HepG2 (cell line): Measurements from ENCODE around the gene SDCCAG8. TPM values are rescaled to one million over a fixed set of nuclear protein-coding genes. Genes with fewer than 3 reads are reported as not detected.

Experiments used
- AHDC1 ChIP-seq: sonication (generic); formaldehyde crosslinking; IDR thresholded peaks from 2 replicates; pipeline ENCODE4 v1.5.1; 2020; ENCODE audit warnings: mild to moderate bottlenecking, missing genetic modification reagents, borderline replicate concordance
- HBP1 ChIP-seq: IDR thresholded peaks from 2 replicates; pipeline ENCODE4 v1.6.1; 2016; ENCODE audit warnings: low read depth, control low read depth
- KAT8 ChIP-seq: IDR thresholded peaks from 2 replicates; pipeline ENCODE4 v1.6.1; 2016; ENCODE audit warnings: missing genetic modification reagents, missing compliant biosample characterization
- KMT2B ChIP-seq: IDR thresholded peaks from 2 replicates; pipeline ENCODE4 v1.6.1; 2016; ENCODE audit warnings: missing genetic modification reagents, missing compliant biosample characterization
- NR2C2 ChIP-seq: sonication (generic); formaldehyde crosslinking; IDR thresholded peaks from 2 replicates; pipeline ENCODE4 v1.4.0; 2020; ENCODE audit warnings: missing genetic modification reagents, mild to moderate bottlenecking, moderate library complexity, borderline replicate concordance
- RAD21 ChIP-seq: fragments of 450-650 bp; formaldehyde crosslinking; IDR thresholded peaks from 2 replicates; pipeline ENCODE4 v1.5.0; 2020; ENCODE audit warnings: mild to moderate bottlenecking
- ZBTB4 ChIP-seq: sonication (generic); formaldehyde crosslinking; IDR thresholded peaks from 2 replicates; pipeline ENCODE4 v1.4.0; 2020; ENCODE audit warnings: missing genetic modification reagents, mild to moderate bottlenecking, borderline replicate concordance
- ZMYM2 ChIP-seq: sonication (generic); formaldehyde crosslinking; IDR thresholded peaks from 2 replicates; pipeline ENCODE4 v1.8.0; 2022; ENCODE audit warnings: mild to moderate bottlenecking, missing genetic modification reagents
- ZNF446 ChIP-seq: sonication (generic); formaldehyde crosslinking; IDR thresholded peaks from 2 replicates; pipeline ENCODE4 v1.5.0; 2020; ENCODE audit warnings: mild to moderate bottlenecking, missing genetic modification reagents
- ZNF530 ChIP-seq: sonication (generic); formaldehyde crosslinking; IDR thresholded peaks from 2 replicates; pipeline ENCODE4 v1.5.0; 2020; ENCODE audit warnings: low read depth, mild to moderate bottlenecking, missing genetic modification reagents
- ZNF546 ChIP-seq: sonication (generic); formaldehyde crosslinking; conservative IDR thresholded peaks from 2 replicates; pipeline ENCODE4 v1.8.1; 2023; ENCODE audit warnings: mild to moderate bottlenecking, missing genetic modification reagents
- ZNF687 ChIP-seq: sonication (generic); formaldehyde crosslinking; IDR thresholded peaks from 2 replicates; pipeline ENCODE4 v1.5.1; 2020; ENCODE audit warnings: mild to moderate bottlenecking, missing genetic modification reagents, moderate library complexity
- ZNF768 ChIP-seq: sonication (generic); formaldehyde crosslinking; IDR thresholded peaks from 2 replicates; pipeline ENCODE4 v1.4.0; 2020; ENCODE audit warnings: missing genetic modification reagents
- ZNF850 ChIP-seq: sonication (generic); formaldehyde crosslinking; conservative IDR thresholded peaks from 2 replicates; pipeline ENCODE4 v1.9.0; 2021; ENCODE audit warnings: mild to moderate bottlenecking, missing genetic modification reagents
- polyA plus RNA-seq, 8 experiments: library from polyadenylated mRNA; depleted of rRNA in 3 of 8; stranded (reverse) in 7 of 8; unstranded in 1 of 8; fragments of >200 nt; fragmentation: Illumina TruSeq in 4 of 8; extraction: Trizol in 4 of 8; gene quantifications; 2 replicates each; pipeline versions ENCODE4 v1.2.1 to v1.2.3, GENCODE V29; 2011 to 2016; ENCODE audit warnings: low read depth in 4 of 8, missing spikeins in 1 of 8, mixed read lengths in 1 of 8; ENCODE audit not compliant: insufficient read depth in 1 of 8
- total RNA-seq, 5 experiments: library from RNA; depleted of rRNA; stranded (reverse); fragments of >200 nt; fragmentation: Illumina TruSeq; extraction: Trizol; gene quantifications; 2 replicates each; pipeline ENCODE4 v1.2.3, GENCODE V29; 2016; ENCODE audit warnings: low read depth in 1 of 5

Gene SDCCAG8
- total and polyA plus RNA-seq, 2 of the 13 experiments (the other 11 are each of a cell fraction or from before 2014, with no cell fraction given) = 9.5 to 13.4 TPM

- TF ChIP-seq HBP1 (peak; percentile 26; the same call in 1 of the 2 replicates), ZNF446 (CRISPR knock-in tag) (0 out of 2 replicates have a peak, but pooled peaks have one; percentile 59), ZBTB4 (0 out of 2 replicates have a peak, but pooled peaks have one; percentile 28), RAD21 (CRISPR knock-in tag) (0 out of 2 replicates have a peak, but pooled peaks have one; percentile 19), ZNF687 (CRISPR knock-in tag) (peak; percentile 87), ZNF850 (CRISPR knock-in tag) (no peak), KAT8 (CRISPR knock-in tag) (peak; percentile 84), ZNF546 (CRISPR knock-in tag) (0 out of 2 replicates have a peak, but pooled peaks have one; percentile 58), ZMYM2 (no peak), AHDC1 (CRISPR knock-in tag) (no peak), KMT2B (peak; percentile 37; the same call in 1 of the 2 replicates), ZNF768 (CRISPR knock-in tag) (peak; percentile 37; the same call in 1 of the 2 replicates), NR2C2 (CRISPR knock-in tag) (peak; percentile 56), ZNF530 (CRISPR knock-in tag) (no peak)
Observed at GRCh38 chr1:243255791-243256512, at the start of gene SDCCAG8 (continued).
